GM19397 (cell line): ENCODE data around the gene PSMA4.
"Not testable (repeated sequence)": the region's sequence is repeated elsewhere in the genome, so short reads cannot be mapped to it uniquely, and the experiment has no call there.

Source experiments
- ATAC-seq: cut with Tn5 transposase; IDR thresholded peaks from one replicate; pipeline ENCODE4 v1.9.1; 2021; ENCODE audit warnings: mild to moderate bottlenecking, moderate library complexity; ENCODE audit not compliant: unreplicated experiment

PSMA4 gene

DNA sequence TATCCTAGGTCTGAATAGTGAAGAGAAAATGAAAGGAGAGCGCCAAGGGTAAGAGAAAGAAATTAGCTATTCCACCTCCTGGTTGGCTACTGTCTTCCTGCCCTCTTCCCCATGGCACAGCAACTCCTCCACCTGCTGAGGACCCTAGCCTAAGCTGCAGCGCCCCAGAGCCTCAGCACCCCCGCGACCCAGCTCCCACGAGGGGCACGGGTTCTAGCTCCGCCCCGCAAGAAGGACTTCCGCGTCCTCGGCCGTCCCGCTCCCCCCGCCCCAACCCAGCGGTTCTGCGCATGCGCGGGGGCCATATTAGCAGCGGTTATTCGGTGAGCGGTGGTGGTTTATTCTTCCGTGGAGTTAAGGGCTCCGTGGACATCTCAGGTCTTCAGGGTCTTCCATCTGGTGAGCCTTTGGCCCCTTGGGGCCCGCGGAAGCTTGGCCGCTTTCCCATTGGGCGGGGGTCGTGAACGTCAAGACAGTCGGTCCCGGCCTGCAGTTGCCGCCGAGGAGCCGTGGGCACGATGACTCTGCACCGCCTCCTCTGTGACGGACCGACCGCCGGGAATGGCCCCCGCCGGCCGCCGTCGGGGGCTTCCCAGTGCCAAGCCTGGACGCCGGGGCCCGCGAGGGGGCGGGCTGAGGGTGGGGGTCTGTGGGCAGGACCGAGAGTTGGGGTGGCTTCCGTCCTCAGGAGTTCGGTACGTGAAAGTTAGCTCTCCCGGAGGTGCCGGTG is at the start of gene PSMA4:
PSMA4 (plus strand) TSS at position 304 of the 730 bp plus-strand sequence. CDS start 1,484 bp downstream, outside the sequence.
- ATAC-seq, result peak; percentile 87

DNA sequence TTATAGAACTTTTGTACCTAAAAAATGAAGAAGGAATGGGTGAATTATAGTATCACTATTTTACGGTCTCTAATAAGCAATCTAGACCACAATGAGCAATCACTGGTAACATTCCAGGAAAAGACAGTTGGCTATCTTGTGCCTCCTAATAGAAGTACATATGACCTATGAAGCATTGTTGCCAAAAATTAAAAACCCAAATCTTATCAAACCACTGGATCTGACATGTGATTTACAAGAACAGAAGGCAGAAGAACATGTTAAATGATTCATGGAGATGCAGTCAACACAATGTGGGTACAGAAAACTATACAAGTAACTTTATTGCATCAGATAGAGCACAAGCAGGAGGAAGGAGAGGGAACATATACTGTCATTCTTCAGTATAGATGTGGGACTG is 47.4 kb upstream of the PSMA4 start:
- ATAC-seq, result no peak

DNA sequence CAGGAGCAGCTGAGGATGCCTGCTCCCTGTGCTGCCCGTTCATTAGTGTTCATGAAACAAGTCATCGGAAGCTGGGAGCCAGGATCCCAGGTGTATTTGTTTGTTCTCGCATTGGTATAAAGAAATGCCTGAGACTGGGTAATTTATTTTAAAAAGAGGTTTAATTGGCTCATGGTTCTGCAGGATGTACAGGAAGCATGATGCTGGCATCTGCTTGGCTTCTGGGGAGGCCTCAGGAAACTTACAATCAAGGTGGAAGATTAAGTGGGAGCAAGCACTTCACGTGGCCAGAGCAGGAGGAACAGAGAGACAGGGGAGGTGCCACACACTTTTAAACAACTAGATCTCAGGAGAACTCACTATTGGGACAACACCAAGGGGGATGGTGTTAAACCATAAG is 38.4 kb upstream of the PSMA4 start:
- no peak for ATAC-seq

DNA sequence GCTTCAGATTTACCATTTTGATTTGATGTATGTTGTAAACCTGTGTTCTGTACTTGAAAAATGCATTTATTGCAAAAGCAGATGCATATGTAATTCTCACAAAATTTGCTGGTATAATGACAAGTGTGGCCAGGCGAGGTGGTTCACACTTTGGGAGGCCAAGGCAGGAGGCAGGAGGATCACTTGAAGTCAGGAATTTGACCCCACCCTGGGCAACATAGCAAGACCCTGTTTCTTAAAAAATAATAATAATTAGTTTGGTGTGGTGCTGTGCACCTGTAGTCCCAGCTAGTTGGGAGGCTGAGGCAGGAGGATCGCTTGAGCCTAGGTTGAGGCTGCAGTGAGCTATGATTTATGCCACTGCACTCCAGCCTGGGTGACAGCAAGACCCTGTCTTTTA is 37.6 kb upstream of the PSMA4 start:
- ATAC-seq, result no peak

DNA sequence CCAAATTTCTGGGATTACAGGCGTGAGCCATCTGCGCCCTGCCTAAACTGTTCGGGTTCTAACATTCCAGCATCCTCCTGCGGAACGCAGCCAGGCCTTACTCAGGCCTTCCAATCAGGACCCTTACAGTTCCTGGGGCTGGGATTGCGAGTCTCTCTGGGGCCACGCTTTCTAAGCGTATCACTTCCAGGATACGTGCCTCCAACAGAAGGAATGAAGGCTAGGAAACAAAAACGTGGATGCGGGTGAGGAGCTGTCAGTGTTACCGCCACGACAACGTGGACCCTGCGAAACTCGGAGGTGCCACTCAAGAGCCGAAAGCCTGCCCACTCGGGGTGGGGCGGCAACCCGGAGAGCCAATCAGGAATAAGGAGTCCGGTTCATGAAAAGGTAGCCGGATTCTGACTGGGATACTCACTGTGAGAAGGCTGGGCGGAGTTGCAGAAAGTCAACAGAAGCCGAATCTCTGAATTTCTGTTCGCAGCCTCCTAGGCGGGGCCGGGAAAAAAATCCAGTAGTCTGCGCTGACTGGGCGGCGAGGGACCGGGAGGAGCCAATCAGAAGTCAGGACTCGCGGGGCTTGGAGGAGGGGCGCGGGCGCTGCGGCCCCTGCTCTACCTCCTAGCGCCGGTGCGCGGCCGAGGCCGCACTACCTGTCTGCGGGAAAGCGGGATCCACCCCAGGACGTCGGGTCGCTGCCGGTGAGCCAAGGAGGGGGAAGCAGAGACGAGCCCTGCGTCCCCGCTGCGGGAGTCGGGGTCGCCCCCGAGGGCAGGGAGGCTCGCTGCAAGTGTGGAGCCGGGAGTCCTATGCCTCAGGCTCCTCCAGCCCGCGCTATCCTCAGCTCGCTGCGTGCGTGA is 33.0 kb upstream of the PSMA4 start, which contains the start of gene HYKK:
HYKK (plus strand) TSS at position 607 of the 860 bp plus-strand sequence. CDS start 5,512 bp downstream, outside the sequence.
- peak; percentile 85 for ATAC-seq

DNA sequence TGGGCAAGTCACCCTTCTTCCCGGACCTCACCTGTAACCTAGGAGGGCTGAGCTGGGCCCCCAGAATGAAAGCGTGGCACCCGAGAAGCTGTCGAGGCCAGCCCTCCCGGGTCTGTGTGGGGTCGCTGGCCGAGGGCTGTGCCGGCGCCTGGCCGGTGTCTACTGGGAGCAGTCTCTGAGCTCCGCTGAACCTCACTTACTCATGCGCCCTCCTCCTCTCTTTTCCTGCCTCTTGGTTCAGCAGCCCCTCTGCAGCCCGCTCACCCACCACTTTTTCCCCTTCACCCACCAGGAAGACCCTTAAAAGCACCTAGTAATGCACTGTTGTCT is 32.4 kb upstream of the PSMA4 start:
- ATAC-seq, result peak; percentile 28

DNA sequence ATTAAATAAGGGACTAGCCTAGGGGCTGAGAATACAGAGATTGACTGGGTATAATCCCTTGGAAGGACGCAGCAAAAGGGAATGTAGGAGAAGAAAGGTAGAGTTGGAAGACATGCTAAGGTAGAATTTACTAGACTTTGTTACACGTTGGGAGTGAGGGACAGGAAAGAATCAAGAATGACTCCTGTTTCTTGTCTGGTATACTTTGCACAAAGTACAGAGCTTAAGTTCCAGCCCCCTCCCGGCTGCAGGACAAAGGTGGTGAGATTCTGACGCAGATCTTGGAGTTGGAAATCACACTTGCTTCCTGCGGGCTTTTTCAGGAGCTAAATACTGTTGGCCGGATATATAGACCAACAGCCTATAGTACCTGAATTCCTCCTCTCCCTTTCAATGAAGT is 32.0 kb upstream of the PSMA4 start:
- no peak for ATAC-seq

DNA sequence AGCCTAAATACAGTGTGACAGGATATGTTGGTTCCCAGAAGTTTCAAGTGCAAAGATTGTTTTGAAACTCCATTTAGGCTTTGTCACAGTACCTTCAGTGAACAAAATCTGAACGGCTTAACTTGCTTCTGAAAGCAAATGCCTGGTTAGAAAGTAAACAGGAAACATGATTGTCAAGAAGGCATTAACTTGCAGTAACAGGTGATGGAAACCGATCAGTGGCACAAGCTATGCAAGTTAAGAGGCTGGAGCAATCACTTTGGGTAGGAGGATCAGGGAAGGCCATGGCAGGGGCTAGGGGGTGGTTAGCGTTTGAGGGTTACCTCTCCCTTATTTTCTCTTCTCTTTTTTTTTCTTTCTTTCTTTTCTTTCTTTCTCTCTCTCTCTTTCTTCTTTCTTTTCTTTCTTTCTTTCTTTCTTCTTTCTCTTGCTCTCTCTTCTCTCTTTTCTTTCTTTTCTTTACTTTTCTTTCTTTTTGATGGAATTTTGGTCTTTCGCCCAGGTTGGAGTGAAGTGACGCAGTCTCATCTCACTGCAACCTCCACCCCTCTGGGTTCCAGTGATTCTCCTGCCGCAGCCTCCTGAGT is 30.4 kb upstream of the PSMA4 start:
- no peak for ATAC-seq

DNA sequence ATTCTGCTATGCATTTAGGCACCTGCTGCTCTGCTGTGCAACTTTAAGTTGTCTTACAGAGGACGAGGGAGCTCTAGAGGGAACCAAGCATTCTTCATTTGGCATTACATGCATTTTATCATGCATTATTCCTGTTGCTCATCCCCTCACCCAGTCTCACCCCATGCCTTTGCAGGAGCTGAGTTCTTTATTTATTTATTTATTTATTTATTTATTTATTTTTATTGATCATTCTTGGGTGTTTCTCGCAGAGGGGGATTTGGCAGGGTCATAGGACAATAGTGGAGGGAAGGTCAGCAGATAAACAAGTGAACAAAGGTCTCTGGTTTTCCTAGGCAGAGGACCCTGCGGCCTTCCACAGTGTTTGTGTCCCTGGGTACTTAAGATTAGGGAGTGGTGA is 20.2 kb upstream of the PSMA4 start:
- ATAC-seq, result not testable (repeated sequence)

DNA sequence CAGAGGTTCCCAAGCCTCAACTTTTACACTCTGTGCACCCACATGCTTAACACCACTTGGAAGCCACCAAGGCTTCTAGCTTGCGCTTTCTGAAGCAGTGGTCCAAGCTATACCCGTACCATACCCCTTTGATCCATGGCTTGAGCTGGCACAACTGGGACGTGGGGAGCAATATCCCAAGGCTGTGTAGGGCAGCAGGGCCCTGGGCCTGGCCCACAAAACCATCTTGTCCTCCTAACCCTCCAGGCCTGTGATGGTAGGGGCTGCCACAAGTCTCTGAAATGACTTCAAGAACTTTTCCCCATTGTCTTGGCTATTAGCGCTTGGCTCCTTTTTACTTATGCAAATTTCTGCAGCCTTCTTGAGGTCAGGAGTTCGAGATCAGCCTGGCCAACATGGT is 16.0 kb upstream of the PSMA4 start:
- no peak for ATAC-seq

DNA sequence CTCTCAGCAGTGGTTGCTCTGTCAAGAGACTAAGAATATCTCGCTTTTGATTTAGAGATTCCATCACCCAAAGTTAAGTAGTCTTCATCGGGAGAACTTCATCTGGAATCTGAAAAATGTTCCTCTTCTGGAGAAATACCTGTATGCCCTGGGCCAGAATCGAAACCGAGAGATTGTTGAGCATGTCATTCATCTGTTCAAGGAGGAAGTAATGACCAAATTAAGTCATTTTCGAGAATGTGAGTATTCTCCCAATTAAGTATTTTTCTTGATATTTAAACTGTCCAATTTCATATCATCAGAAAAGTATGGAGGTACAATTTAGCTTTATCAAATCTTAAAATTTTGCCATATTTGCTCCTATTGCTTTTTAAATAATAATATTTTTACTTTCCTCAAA is 12.9 kb upstream of the PSMA4 start:
- ATAC-seq, result no peak

DNA sequence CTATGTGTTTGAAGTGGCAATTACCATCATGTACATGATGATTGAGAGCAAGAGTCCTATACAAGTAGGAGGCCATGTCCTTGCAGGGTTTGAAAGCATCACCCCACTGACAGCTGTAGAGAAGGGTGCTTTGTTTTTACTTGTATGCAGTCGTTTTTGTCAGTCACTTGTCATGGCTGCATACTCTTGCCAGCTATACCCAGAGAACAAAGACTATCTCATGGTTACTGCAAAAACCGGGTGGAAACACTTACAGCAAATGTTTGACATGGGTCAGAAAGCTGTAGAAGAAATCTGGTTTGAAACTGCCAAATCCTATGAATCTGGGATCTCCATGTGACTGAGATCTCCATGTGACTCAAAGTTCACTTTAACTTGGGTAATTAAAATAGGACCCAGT is 6.9 kb upstream of the PSMA4 start:
- no peak for ATAC-seq

DNA sequence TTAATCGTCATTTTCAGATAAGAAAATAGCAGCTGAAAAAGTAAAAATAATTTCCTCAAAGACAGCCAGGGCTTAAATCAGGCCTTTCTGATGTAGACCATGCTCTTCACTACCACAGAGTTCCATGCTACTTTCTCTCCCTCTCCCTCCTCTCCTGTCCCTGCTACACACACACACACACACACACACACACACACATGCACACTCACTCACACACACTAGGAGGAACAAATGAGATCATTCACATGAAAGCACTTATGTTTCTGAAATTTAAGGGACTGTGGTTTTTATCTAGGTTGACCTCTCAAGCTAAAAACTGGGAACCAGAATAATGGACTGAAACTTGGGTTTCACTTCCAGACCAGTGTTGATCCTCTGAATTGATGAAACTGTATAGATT is 4.1 kb upstream of the PSMA4 start:
- ATAC-seq, result no peak

DNA sequence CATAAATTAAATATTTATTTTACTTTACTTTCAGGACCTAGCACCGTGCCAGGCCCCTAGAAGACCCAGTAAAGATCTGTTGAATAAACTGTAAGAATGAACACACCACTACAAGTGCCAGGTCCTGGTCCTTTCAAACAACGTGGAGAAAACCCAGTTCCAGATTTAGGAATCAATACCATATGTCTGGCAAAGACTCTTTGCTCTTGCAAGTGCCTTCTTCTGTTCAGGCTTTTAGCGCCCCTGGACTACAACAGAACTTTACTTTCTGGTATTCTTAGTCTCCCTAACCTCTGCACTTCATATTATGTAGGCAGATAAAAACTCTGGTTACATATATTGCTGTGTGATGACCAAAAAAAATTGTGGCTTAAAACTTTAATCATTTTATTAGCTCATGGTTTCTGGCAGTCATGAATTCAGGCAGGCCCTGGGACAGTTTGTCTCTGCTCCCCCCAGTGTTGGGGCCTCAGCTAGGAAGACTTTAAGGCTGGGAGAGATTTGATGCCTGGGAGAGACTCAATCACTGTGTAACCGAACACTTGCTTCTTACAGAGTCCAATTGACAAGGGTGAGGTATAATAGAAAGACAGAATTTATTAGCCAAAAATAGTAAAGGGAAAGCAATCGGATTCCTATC is 2.9 kb upstream of the PSMA4 start:
- ATAC-seq, result no peak

DNA sequence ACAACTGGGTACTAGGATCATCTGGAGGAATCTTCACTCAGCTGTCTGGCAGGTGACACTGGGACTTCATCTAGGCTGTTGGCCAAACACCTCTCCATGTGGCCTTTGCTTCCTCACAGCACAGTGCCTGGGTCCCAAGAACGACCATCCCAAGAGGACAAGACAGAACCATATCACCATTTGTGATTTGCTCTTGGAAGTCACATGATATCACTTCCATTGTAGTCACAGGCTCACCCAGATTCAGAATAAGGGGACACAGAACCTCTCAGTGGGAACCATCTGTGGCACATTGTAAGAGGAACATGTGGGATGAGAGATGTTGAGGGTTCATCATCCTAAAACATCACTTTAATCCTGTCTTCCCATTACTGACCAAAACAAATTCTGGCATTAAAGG is 1.9 kb upstream of the PSMA4 start:
- ATAC-seq, result no peak

DNA sequence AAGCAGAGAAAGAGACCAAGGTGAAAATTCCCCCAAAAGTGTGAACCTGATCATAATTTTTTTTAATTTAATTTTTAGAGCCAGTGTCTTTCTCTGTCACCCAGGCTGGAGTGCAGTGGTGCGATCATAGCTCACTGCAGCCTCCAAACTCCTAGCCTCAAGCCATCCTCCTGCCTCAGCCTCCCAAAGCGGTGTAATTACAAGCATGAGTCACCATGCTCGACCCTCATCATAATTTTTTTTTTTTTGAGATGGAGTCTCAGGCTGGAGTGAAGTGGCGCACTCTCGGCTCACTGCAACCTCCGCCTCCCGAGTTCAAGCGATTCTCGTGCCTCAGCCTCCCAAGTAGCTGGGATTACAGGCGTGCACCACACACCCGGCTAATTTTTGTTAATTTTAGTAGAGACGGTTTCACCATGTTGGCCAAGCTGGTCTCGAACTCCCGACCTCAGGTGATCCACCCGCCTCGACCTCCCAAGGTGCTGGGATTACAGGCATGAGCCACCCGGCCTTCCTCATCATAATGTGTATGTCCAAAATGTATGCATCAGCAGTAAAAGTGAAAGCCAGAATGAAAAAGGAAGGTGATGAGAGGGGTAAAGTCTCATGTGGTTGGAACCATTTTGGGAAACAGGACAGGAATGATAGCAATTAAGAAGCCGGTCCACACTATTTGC is 642 bp upstream of the PSMA4 start:
- ATAC-seq, result not testable (repeated sequence)

DNA sequence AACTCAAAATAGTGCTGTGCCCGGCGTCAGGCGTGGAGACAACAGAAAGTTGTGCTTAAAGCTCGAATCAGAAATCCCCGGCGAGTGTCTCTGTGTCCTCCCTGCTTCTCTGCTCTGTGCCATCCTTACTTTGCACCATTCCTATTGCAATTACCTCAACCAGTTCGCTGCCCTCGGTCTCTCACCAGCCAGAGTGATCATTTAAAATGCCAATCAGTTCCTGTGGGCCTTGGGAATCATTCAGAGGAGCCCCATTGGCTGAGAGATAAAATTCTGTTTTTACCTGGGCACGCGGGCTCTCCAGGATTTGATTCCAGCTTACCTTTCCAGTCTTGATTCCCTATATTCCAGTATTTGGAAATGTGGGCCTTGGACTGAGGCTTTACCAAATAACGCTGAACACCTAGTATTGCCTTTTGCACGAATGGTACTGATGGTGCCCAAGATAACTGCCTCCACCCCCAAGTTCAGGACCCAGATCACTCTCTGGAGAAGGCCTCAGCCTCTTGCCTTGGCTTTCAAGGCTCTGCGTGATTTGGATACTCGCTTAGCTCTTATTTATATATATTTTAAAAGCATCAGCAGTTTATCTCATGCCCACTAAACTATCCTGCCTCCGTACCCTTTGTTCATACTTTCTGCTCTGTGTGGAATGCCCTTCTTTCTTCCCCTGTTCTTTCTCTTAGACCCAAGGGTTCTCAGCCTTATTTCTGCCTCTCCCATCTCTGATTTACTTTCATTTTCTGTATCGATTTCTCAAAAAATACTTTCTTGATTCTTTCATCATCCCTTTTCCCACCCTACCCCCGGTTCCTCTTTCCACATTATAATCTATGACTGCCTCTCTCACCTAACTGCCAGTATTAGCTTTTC is 863 bp downstream of the PSMA4 start:
- ATAC-seq, result no peak

DNA sequence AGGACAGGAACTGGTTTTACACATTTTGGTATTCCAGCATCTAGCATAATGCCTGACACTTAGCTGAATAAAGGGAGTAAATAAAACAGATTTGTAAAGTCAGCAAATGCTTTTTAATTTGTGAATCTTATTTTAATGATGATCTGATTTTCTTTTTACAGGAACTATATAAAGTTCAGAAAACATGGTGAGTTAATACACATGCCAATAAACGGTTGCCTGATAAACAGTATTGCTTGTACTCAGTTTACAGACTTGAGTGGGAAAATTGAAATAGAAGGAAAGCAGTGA is 1.4 kb downstream of the PSMA4 start:
- no peak for ATAC-seq

DNA sequence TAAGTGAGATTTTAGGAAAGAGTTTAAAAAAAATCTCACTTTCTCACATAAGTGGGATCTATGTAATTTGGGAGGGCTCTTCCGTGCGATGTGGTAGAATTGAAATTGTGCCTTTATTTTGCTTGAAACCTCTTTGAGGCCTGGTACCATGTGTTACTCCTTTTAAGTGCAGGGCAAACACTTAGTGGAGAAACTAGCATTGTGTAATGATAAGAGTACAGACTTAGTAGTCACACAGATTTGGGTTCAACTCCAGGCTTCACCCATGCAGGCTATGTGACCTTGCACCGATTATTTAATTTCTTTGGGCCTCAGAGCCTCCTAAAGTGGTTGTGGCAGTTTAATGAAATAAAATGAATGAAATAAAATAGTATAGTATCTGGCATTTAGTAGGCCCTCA is 2.4 kb downstream of the PSMA4 start:
- no peak for ATAC-seq

DNA sequence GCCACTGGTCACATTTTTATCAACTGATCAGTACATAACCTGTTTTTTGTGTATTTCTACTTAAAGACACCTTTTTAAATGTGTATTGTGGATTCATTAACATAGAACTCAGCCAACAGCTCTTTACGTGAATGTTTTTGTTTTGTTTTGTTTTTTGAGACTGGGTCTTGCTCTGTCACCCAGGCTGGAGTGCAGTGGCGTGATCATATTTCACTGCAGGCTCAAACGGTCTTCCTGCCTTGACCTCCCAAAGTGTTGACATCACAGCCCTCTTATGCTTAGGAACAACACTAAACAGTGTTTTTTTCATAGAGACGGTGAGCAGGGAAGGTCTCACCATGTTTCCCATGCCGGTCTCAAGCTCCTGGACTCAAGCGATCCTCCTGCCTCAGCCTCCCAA is 9.9 kb downstream of the PSMA4 start:
- ATAC-seq, result no peak
